ENCODE measurements around the gene RHOA.

DNA sequence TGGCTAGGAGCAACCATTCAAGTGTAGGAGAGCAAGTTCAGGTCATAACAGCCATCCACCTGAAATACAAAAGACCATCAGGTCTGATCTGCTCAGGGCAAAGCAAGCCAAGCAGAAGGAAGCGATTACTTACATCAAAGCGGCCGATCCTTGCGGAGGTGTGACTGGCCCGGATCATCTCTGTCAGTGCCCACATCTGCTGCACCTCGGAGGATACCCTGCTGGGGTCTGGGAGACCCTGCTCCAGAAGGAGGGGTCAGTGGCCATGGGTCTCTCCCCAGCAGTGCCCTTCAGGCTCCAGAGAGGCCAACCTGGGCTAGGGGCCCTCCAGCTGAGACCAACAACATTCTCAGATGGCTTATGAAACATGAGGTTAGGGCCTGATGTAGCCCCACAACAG lies 13.0 kb upstream of the RHOA start:
- TF ChIP-seq CTCF (IDR thresholded peaks at IDR 0.05; ENCODE audit: low read length) (no peak), EZH2 (IDR thresholded peaks at IDR 0.05; ENCODE audit: borderline replicate concordance, low read length) (no peak)
